ENCODE data around the gene CAPN14. TPM values are rescaled to one million over a fixed set of nuclear protein-coding genes. Genes with fewer than 3 reads are reported as not detected.

Gene CAPN14
- total RNA-seq, 1 donor from 2014 or later = 10.3 TPM

GRCh38 chr2:31247711-31248110 is 30.4 kb upstream of the CAPN14 start:
- Histone ChIP-seq H3K36me3 (ENCODE audit: control insufficient read depth, insufficient read depth, low read length) (no peaks in the 10 kb centered on the region), H3K27me3 (ENCODE audit: control insufficient read depth, insufficient read depth, low read length) (no peaks in the 10 kb centered on the region), H3K4me3 (ENCODE audit: low read depth, low read length) (no peak overlapping the region)
- TF ChIP-seq, protein P1, sequence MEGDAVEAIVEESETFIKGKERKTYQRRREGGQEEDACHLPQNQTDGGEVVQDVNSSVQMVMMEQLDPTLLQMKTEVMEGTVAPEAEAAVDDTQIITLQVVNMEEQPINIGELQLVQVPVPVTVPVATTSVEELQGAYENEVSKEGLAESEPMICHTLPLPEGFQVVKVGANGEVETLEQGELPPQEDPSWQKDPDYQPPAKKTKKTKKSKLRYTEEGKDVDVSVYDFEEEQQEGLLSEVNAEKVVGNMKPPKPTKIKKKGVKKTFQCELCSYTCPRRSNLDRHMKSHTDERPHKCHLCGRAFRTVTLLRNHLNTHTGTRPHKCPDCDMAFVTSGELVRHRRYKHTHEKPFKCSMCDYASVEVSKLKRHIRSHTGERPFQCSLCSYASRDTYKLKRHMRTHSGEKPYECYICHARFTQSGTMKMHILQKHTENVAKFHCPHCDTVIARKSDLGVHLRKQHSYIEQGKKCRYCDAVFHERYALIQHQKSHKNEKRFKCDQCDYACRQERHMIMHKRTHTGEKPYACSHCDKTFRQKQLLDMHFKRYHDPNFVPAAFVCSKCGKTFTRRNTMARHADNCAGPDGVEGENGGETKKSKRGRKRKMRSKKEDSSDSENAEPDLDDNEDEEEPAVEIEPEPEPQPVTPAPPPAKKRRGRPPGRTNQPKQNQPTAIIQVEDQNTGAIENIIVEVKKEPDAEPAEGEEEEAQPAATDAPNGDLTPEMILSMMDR (IDR thresholded peaks at IDR 0.05; ENCODE audit: insufficient read depth, low read length, severe bottlenecking) = no peak
- FAIRE-seq (no peak), DNase-seq (ENCODE audit: low read depth) (no peak)

GRCh38 chr2:31246184-31246852 is 29.0 kb upstream of the CAPN14 start:
- DNase-seq (ENCODE audit: low read depth) (no peak), FAIRE-seq (peak; percentile 50)
- no peaks in the 10 kb centered on the region for H3K36me3 ChIP-seq (ENCODE audit: control insufficient read depth, insufficient read depth, low read length)

GRCh38 chr2:31244101-31244500 is 26.8 kb upstream of the CAPN14 start:
- TF ChIP-seq, protein P1 (IDR thresholded peaks at IDR 0.05; ENCODE audit: insufficient read depth, low read length, severe bottlenecking) = no peak
- no peaks in the 10 kb centered on the region for H3K36me3 ChIP-seq (ENCODE audit: control insufficient read depth, insufficient read depth, low read length)
- DNase-seq (ENCODE audit: low read depth) (no peak), FAIRE-seq (peak; percentile 68)
- no peak overlapping the region for H3K4me3 ChIP-seq (ENCODE audit: low read depth, low read length)
- no peaks in the 10 kb centered on the region for H3K27me3 ChIP-seq (ENCODE audit: control insufficient read depth, insufficient read depth, low read length)

More at GRCh38 chr2:31246184-31246852, 29.0 kb upstream of the CAPN14 start:
- Histone ChIP-seq H3K4me3 (ENCODE audit: low read depth, low read length) (no peak overlapping the region), H3K27me3 (ENCODE audit: control insufficient read depth, insufficient read depth, low read length) (no peaks in the 10 kb centered on the region)
- TF ChIP-seq, protein P1 (IDR thresholded peaks at IDR 0.05; ENCODE audit: insufficient read depth, low read length, severe bottlenecking) = no peak

DNA sequence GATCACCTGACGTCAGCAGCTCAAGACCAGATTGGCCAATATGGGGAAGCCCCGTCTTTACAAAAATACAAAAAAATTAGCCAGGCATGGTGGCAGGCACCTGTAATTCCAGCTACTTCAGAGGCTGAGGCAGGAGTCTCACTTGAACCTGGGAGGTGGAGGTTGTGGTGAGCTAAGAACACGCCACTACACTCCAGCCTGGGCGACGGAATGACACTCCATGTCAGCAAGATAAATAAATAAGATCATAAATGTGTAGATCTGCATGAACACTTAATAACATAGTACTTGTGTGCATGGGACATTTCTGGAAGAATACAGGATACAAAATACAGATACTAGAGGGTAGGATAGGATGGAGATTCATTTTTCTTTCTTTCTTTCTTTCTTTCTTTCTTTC is 25.7 kb upstream of the CAPN14 start:
- TF ChIP-seq, protein P1 (IDR thresholded peaks at IDR 0.05; ENCODE audit: insufficient read depth, low read length, severe bottlenecking) = no peak
- no peaks in the 10 kb centered on the region for H3K27me3 ChIP-seq (ENCODE audit: control insufficient read depth, insufficient read depth, low read length)
- FAIRE-seq = no peak
- no peak for DNase-seq (ENCODE audit: low read depth)
- no peaks in the 10 kb centered on the region for H3K36me3 ChIP-seq (ENCODE audit: control insufficient read depth, insufficient read depth, low read length)
- no peak overlapping the region for H3K4me3 ChIP-seq (ENCODE audit: low read depth, low read length)

DNA sequence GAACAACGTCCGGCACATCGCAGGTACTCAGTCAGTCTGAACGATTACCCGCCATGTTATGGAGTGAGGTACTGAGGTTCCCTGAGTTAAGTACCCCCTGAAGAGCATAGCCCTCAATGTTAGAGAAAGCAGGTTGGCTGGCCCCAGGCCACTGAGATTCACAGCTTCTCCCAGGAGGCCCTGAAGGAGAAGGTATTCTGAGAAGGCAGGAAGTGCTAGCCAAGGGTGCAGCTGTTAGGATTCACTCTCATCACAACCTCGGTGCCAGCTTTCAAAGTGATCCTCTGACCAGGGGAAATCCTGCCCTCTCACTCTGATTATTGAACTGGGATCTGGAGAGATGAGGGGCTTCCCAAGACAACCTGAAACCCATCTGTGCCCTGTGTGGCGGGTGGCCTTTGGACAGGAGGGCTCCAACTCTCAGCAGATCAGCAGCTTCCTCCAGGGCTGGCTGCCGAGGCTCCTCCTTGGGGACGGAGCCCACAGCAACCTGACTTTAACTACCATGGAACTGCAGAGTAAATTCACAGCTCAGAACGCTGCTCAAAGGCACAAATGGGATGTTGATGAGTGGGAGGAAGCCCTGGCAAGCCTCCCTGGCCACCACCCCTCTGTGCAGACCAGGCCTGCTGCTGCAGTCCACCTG is 24.4 kb upstream of the CAPN14 start:
- Histone ChIP-seq H3K4me3 (ENCODE audit: low read depth, low read length) (no peak overlapping the region), H3K36me3 (ENCODE audit: control insufficient read depth, insufficient read depth, low read length) (no peaks in the 10 kb centered on the region), H3K27me3 (ENCODE audit: control insufficient read depth, insufficient read depth, low read length) (no peaks in the 10 kb centered on the region)
- TF ChIP-seq, protein P1 (IDR thresholded peaks at IDR 0.05; ENCODE audit: insufficient read depth, low read length, severe bottlenecking) = no peak
- FAIRE-seq (peak; percentile 47), DNase-seq (ENCODE audit: low read depth) (no peak)
